PC-9 (cell line): ENCODE measurements around the gene IFIT2. TPM values are rescaled to one million over a fixed set of nuclear protein-coding genes. Genes with fewer than 3 reads are reported as not detected.
"Not testable (repeated sequence)": the region's sequence is repeated elsewhere in the genome, so short reads cannot be mapped to it uniquely, and the experiment has no call there.

Experiments
- BruUV-seq: library from RNA; stranded (reverse); fragments of 400-500 nt; replicated peaks from 2 replicates; lab custom pipeline; 2021; lab: Mats Ljungman, UMichigan
- CTCF ChIA-PET: fragments of 300-600 bp; sonication (Branson Sonifier 250); formaldehyde crosslinking; loops from one replicate; lab custom pipeline; 2022; ENCODE audit warnings: antibody characterized with exemption; lab: Charles Lee
- POLR2A ChIA-PET: fragments of 300-600 bp; sonication (Branson Sonifier 250); formaldehyde crosslinking; loops from one replicate; lab custom pipeline; 2022; ENCODE audit warnings: antibody characterized with exemption; ENCODE audit not compliant: unreplicated experiment; lab: Charles Lee
- DNase-seq, 2 experiments: peaks; one replicate each; pipeline versions ENCODE4 v3.0.0 to v3.0.0-alpha.2; 2015 to 2022; ENCODE audit warnings: mixed read lengths in 1 of 2
- H2AFZ ChIP-seq: fragments of 200-600 bp; sonication (generic); 2 replicates; pipeline ENCODE4 v1.8.1; 2017; ENCODE audit warnings: antibody characterized with exemption
- H3F3A ChIP-seq: fragments of 200-600 bp; sonication (generic); 2 replicates; pipeline ENCODE4 v1.8.1; 2017; ENCODE audit warnings: antibody characterized with exemption, mild to moderate bottlenecking, low read depth; ENCODE audit not compliant: insufficient read depth
- H3K27ac ChIP-seq: fragments of 200-600 bp; sonication (generic); 2 replicates; pipeline ENCODE4 v1.6.1; 2016; ENCODE audit warnings: mixed run types
- H3K27me3 ChIP-seq: fragments of 200-600 bp; sonication (generic); 2 replicates; pipeline ENCODE4 v1.6.1; 2016; ENCODE audit warnings: low read depth, mixed run types; ENCODE audit not compliant: insufficient read depth
- H3K36me3 ChIP-seq: fragments of 200-600 bp; sonication (generic); 2 replicates; pipeline ENCODE4 v1.6.1; 2016; ENCODE audit warnings: low read depth, mixed run types
- H3K4me1 ChIP-seq: fragments of 200-600 bp; sonication (generic); replicated peaks from 2 replicates; pipeline ENCODE4 v1.6.1; 2016; ENCODE audit warnings: mixed run types; ENCODE audit not compliant: insufficient read depth
- H3K4me2 ChIP-seq: fragments of 200-600 bp; sonication (generic); 2 replicates; pipeline ENCODE4 v1.6.1; 2017; ENCODE audit warnings: mixed run types
- H3K4me3 ChIP-seq: fragments of 200-600 bp; sonication (generic); 2 replicates; pipeline ENCODE4 v1.6.1; 2016; ENCODE audit warnings: mixed run types
- H3K79me2 ChIP-seq: fragments of 200-600 bp; sonication (generic); 2 replicates; pipeline ENCODE4 v1.6.1; 2017; ENCODE audit warnings: low read depth, mixed run types
- H3K9me2 ChIP-seq: fragments of 200-600 bp; sonication (generic); 2 replicates; pipeline ENCODE4 v1.8.1; 2017; ENCODE audit warnings: mild to moderate bottlenecking; ENCODE audit not compliant: insufficient read depth
- H3K9me3 ChIP-seq: fragments of 200-600 bp; sonication (generic); 2 replicates; pipeline ENCODE4 v1.8.1; 2016; ENCODE audit warnings: low read depth; ENCODE audit not compliant: insufficient read depth
- H4K20me1 ChIP-seq: fragments of 200-600 bp; sonication (generic); 2 replicates; pipeline ENCODE4 v1.8.1; 2017; ENCODE audit not compliant: insufficient read depth
- CTCF ChIP-seq: fragments of 200-600 bp; sonication (generic); conservative IDR thresholded peaks from 2 replicates; pipeline ENCODE4 v1.6.1; 2017; ENCODE audit warnings: mixed run types, antibody characterized with exemption, mild to moderate bottlenecking, moderate library complexity
- EZH2 ChIP-seq: fragments of 200-600 bp; sonication (generic); IDR thresholded peaks from 2 replicates; pipeline ENCODE4 v1.8.0; 2017; ENCODE audit warnings: antibody characterized with exemption, low read depth
- intact Hi-C: fragments of 100-400 bp; cut with micrococcal nuclease; formaldehyde crosslinking; loops from one replicate; pipeline ENCODE4 v1.10.0; 2022; ENCODE audit not compliant: unreplicated experiment
- total RNA-seq: library from RNA; stranded (reverse); gene quantifications from 2 replicates; pipeline ENCODE4 v1.2.3, GENCODE V29; 2021

Gene IFIT2
- total RNA-seq, 1 experiment from 2014 or later: 4.4 TPM

- no peak for TF ChIP-seq CTCF
- TF ChIP-seq EZH2: no peak
- H2AFZ ChIP-seq: no peak overlapping the region
- no peak for DNase-seq
- peak overlapping the region; percentile 4; the same call in 1 of the 2 replicates for H3K4me2 ChIP-seq
- H3K9me2 ChIP-seq: no peaks in the 10 kb centered on the region
- H3K36me3 ChIP-seq: no peaks in the 10 kb centered on the region
- H3K79me2 ChIP-seq: no peaks in the 10 kb centered on the region
- POLR2A ChIA-PET: no interaction called here
- no peaks in the 10 kb centered on the region for H3K27me3 ChIP-seq
- H3K4me1 ChIP-seq: peaks cover 55% of the 10 kb centered on the region
- H3F3A ChIP-seq: peaks cover 12% of the 10 kb centered on the region
- H3K9me3 ChIP-seq: no peaks in the 10 kb centered on the region
- intact Hi-C loops: no loop called here
- BruUV-seq: no TSS peak
- no peaks in the 10 kb centered on the region for H4K20me1 ChIP-seq
- H3K27ac ChIP-seq: peak overlapping the region; percentile 47
- no peak overlapping the region for H3K4me3 ChIP-seq
- CTCF ChIA-PET: no interaction called here
These were observed 17.8 kb upstream of the IFIT2 start for GRCh38 chr10:89283936-89284475.

GRCh38 chr10:89284711-89285110 lies 17.1 kb upstream of the IFIT2 start:
- POLR2A ChIA-PET, intact Hi-C loops, H3K4me3 ChIP-seq, DNase-seq, H3K27me3 ChIP-seq, CTCF ChIA-PET, H3K79me2 ChIP-seq, H3F3A ChIP-seq, H2AFZ ChIP-seq, H3K9me2 ChIP-seq, H3K36me3 ChIP-seq, H3K9me3 ChIP-seq, H3K4me2 ChIP-seq, BruUV-seq, H4K20me1 ChIP-seq: not testable (repeated sequence)
- peak overlapping the region; percentile 47 for H3K27ac ChIP-seq
- peaks cover 47% of the 10 kb centered on the region for H3K4me1 ChIP-seq

- BruUV-seq, intact Hi-C loops, POLR2A ChIA-PET, H3F3A ChIP-seq, H3K9me3 ChIP-seq, H3K4me2 ChIP-seq, H3K4me3 ChIP-seq, H3K27ac ChIP-seq, DNase-seq, CTCF ChIA-PET, H3K36me3 ChIP-seq, H3K79me2 ChIP-seq, H3K27me3 ChIP-seq, H4K20me1 ChIP-seq, H2AFZ ChIP-seq, H3K9me2 ChIP-seq: not testable (repeated sequence)
- peaks cover 42% of the 10 kb centered on the region for H3K4me1 ChIP-seq
These were observed 16.5 kb upstream of the IFIT2 start for GRCh38 chr10:89285303-89285702.

GRCh38 chr10:89294721-89295239 lies 7.1 kb upstream of the IFIT2 start:
- H3F3A ChIP-seq: no peaks in the 10 kb centered on the region
- no peak for DNase-seq

More at GRCh38 chr10:89294721-89295239, 7.1 kb upstream of the IFIT2 start:
- H2AFZ ChIP-seq: no peak overlapping the region
- no peaks in the 10 kb centered on the region for H3K9me2 ChIP-seq
- BruUV-seq: no TSS peak
- H3K4me2 ChIP-seq: no peak overlapping the region
- peak overlapping the region; percentile 72 for H3K27ac ChIP-seq
- H3K4me3 ChIP-seq: no peak overlapping the region
- TF ChIP-seq CTCF (no peak), EZH2 (no peak)
- H3K27me3 ChIP-seq: no peaks in the 10 kb centered on the region
- no peaks in the 10 kb centered on the region for H3K36me3 ChIP-seq
- H3K4me1 ChIP-seq: peaks cover 9% of the 10 kb centered on the region
- ChIA-PET POLR2A (no interaction called here), CTCF (no interaction called here)
- H3K9me3 ChIP-seq: no peaks in the 10 kb centered on the region
- no peaks in the 10 kb centered on the region for H4K20me1 ChIP-seq
- intact Hi-C loops: no loop called here
- H3K79me2 ChIP-seq: no peaks in the 10 kb centered on the region
